Measurements from ENCODE around the gene TXNL4A.

DNA sequence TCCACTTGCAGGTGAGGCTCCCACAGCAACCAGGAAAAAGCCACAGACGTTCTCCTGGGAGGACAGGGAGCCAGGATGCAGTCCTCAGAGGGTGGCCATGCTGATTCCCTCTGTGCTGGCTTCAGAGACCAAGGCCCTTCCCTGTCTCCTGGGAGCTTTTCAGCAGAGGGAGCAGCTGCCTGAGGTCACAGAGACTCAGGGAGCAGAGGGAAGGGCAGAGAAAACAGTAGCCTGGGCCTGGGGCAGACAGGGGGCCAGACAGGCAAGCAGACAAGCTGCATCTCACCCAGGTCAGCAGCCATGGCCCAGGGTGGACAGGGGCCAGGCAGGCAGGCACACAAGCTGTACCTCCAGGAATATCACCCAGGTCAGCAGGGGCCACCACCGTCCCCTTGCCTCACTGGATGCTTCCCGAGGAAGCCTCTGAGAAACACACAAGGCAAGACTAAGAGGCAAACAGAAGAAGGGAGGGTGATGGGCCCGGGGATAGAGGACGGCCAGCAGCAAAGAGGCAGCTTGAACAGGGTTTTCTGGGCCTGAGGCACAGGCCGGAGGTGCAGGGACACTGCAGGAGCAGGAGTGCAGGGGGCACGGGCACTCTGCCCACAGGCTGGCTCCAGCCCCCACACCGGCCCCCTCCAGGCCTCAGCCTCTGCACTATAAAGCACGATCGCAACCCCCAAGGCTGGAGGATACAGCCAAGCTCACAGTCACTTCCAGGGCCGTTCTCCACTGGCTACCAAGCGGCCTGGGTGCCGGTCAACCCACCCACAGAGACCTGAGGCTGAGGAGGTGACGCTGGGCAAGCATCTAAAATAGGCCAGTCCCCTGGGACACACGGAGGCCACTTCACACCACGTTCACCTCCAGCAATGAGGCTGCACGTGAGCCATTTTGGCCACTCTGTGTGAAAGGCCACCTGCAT is 43.0 kb downstream of the TXNL4A start:
- TF ChIP-seq, protein P1, sequence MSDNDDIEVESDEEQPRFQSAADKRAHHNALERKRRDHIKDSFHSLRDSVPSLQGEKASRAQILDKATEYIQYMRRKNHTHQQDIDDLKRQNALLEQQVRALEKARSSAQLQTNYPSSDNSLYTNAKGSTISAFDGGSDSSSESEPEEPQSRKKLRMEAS (IDR thresholded peaks at IDR 0.05; ENCODE audit: low read depth) = no peak
- TF ChIP-seq FOXM1 (IDR thresholded peaks at IDR 0.05; ENCODE audit: low read depth) = no peak
- TF ChIP-seq FOXJ3 (CRISPR knock-in tag; IDR thresholded peaks at IDR 0.05) = no peak
- TF ChIP-seq, protein P2, sequence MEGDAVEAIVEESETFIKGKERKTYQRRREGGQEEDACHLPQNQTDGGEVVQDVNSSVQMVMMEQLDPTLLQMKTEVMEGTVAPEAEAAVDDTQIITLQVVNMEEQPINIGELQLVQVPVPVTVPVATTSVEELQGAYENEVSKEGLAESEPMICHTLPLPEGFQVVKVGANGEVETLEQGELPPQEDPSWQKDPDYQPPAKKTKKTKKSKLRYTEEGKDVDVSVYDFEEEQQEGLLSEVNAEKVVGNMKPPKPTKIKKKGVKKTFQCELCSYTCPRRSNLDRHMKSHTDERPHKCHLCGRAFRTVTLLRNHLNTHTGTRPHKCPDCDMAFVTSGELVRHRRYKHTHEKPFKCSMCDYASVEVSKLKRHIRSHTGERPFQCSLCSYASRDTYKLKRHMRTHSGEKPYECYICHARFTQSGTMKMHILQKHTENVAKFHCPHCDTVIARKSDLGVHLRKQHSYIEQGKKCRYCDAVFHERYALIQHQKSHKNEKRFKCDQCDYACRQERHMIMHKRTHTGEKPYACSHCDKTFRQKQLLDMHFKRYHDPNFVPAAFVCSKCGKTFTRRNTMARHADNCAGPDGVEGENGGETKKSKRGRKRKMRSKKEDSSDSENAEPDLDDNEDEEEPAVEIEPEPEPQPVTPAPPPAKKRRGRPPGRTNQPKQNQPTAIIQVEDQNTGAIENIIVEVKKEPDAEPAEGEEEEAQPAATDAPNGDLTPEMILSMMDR (IDR thresholded peaks at IDR 0.05) = no peak
- TF ChIP-seq, protein P3, sequence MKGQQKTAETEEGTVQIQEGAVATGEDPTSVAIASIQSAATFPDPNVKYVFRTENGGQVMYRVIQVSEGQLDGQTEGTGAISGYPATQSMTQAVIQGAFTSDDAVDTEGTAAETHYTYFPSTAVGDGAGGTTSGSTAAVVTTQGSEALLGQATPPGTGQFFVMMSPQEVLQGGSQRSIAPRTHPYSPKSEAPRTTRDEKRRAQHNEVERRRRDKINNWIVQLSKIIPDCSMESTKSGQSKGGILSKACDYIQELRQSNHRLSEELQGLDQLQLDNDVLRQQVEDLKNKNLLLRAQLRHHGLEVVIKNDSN (IDR thresholded peaks at IDR 0.05; ENCODE audit: borderline replicate concordance, low read depth) = no peak
- TF ChIP-seq, protein P4, sequence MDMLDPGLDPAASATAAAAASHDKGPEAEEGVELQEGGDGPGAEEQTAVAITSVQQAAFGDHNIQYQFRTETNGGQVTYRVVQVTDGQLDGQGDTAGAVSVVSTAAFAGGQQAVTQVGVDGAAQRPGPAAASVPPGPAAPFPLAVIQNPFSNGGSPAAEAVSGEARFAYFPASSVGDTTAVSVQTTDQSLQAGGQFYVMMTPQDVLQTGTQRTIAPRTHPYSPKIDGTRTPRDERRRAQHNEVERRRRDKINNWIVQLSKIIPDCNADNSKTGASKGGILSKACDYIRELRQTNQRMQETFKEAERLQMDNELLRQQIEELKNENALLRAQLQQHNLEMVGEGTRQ (IDR thresholded peaks at IDR 0.05; ENCODE audit: borderline replicate concordance, low read depth, low read length) = no peak
- no peak for TF ChIP-seq MXI1 (IDR thresholded peaks at IDR 0.05; ENCODE audit: low read depth, low read length)

Measured in SK-N-SH (cell line).